ENCODE measurements around the gene BORCS6.

BORCS6 gene

DNA sequence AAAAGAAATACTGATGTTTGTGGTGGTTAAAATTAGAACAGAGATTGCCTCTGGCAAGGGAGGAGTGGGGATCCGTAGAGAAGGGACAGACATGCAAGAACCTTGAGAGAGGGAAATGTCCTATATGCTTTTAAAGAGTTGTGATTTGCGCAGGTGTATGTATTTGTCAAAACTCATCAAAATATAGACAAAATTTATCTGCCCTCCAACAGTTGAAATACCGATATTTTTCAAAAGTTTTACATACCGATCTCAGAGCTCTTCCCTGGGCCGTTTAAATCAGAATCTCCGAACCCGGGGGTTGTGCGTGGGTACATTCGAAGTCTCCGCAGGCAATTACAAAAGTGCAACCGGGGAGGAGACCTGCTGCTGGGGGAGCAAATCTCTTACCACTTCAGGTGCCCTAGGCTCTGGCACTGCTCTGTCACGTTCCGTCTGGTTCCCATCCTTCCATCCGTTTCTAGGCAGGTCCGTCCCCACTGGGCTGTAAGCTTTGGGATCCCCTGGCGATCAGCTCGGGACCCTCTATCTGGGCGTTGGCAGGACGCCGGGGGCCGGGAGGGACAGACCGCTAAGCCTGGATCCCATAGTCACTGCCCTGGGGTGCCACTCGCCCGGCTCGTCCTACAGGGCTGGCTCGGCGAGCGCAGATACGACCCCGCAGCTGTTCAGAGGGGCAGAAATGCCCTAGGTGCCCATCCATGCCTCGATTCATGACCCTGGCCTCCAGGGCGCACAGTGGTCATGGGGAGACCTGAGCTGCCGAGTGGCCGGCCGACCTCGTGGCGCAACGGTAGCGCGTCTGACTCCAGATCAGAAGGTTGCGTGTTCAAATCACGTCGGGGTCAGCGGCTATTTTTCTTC is 4.2 kb downstream of the BORCS6 start:
- in situ Hi-C loops (cut with MboI; ENCODE audit: low sequenced_read_pairs, unreplicated experiment), result no loop called here
- peak; percentile 82 for DNase-seq (ENCODE audit: low spot score)

DNA sequence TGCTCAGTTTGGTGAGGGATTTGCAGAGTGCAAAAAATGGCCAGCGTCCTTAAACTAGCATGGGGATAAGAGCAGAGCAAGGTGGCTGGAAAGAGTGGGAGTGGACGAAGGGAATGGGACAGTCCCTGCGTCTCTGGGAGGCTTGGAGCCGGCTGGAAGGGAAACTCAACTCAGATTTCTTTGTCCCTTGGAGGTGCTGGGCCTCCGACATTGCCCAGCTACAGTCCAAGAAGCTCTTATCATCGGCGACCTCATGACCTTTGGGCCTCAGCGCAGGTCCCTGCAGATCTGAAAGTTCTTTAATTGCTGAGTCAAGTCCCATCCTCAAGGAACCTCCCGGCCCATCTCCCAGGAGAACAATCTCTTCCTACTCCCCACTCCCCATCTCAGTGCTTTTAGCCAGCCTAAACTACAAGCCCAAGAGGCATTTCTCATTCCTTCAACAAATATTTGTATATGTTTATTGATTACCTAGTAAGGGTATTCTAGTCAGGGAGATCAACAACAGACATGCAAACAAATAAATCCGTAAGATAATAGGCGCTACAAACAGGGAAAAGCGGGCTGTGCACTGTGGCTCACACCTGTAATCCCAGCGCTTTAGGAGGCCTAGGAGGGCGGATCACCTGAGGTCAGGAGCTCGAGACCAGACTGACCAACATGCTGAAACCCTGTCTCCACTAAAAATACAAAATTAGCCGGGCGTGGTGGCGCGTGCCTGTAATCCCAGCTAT is 12.8 kb downstream of the BORCS6 start:
- DNase-seq (ENCODE audit: low spot score), result no peak
- in situ Hi-C loops (cut with MboI; ENCODE audit: low sequenced_read_pairs, unreplicated experiment), result no loop called here
- TF ChIP-seq, protein P1, sequence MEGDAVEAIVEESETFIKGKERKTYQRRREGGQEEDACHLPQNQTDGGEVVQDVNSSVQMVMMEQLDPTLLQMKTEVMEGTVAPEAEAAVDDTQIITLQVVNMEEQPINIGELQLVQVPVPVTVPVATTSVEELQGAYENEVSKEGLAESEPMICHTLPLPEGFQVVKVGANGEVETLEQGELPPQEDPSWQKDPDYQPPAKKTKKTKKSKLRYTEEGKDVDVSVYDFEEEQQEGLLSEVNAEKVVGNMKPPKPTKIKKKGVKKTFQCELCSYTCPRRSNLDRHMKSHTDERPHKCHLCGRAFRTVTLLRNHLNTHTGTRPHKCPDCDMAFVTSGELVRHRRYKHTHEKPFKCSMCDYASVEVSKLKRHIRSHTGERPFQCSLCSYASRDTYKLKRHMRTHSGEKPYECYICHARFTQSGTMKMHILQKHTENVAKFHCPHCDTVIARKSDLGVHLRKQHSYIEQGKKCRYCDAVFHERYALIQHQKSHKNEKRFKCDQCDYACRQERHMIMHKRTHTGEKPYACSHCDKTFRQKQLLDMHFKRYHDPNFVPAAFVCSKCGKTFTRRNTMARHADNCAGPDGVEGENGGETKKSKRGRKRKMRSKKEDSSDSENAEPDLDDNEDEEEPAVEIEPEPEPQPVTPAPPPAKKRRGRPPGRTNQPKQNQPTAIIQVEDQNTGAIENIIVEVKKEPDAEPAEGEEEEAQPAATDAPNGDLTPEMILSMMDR (IDR thresholded peaks at IDR 0.05; ENCODE audit: borderline replicate concordance, control extremely low read depth, extremely low read depth, insufficient read depth, missing control alignments), result no peak

More for the DNA sequence above, 4.2 kb downstream of the BORCS6 start:
- TF ChIP-seq, protein P1 (IDR thresholded peaks at IDR 0.05; ENCODE audit: borderline replicate concordance, control extremely low read depth, extremely low read depth, insufficient read depth, missing control alignments), result no peak

DNA sequence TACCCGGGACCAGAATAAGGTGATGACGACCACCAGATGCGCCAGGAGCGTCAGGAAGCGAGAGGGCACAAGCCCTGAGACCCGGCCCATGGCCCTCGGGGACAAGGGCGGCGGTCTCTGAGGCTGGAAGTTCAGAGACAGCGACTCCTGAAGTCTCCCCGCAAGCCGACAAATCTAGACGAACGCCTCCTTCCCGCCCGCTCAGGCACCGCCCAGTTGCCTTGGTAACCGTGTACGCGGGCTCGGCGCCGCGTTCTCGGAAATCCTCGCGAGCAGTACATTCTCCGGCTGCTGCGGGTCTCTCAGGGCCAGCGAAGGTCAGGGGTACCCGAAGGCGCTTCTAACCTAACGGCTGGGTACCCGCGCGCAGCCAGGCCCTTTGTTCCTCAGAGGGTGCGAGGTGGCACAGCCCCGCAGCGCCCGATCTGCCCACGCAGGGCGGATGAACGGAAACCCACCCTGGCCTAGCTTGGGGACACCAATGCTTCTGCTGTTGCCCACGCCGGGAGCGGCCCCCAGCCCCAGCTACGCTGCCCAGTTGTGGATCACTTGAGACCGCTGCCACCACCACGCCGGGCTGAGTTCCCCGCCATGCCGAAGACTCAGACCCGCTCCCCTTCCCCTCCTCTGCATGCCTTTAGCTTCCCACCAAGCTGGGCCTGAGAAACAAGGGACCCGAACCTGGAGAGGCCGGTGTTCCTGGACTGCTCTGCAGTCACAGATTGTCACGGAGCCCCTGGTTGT is 13.6 kb downstream of the BORCS6 start, which contains the start of gene TMEM107:
TMEM107 (minus strand) TSS at position 184 of the 744 bp plus-strand sequence; CDS start at position 90, 94 bp downstream.
- TF ChIP-seq, protein P1 (IDR thresholded peaks at IDR 0.05; ENCODE audit: borderline replicate concordance, control extremely low read depth, extremely low read depth, insufficient read depth, missing control alignments), result no peak
- peak; percentile 91 for DNase-seq (ENCODE audit: low spot score)
- in situ Hi-C loops (cut with MboI; ENCODE audit: low sequenced_read_pairs, unreplicated experiment), result no loop called here

DNA sequence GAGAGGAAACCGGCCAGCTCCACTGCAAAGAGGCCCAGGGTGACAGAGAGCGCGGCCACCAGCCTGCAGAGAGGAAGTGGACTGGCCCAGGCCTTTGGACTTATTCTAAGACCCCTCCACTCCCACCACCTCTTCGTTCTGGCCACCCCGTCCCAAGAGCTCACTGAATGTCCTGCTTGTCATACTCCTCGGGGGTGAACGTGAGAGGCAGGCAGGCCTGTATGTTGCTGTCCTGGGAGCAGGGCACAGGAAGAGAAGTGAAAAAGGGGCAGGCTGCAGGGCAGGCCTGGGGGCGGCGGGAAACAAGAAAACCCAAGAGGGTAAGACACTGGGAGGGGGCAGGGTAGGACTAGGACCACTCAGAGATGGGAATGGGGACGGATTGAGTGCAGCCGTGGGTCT is 14.2 kb downstream of the BORCS6 start:
- TF ChIP-seq, protein P1 (IDR thresholded peaks at IDR 0.05; ENCODE audit: borderline replicate concordance, control extremely low read depth, extremely low read depth, insufficient read depth, missing control alignments), result no peak
- no peak for DNase-seq (ENCODE audit: low spot score)
- in situ Hi-C loops (cut with MboI; ENCODE audit: low sequenced_read_pairs, unreplicated experiment), result no loop called here

DNA sequence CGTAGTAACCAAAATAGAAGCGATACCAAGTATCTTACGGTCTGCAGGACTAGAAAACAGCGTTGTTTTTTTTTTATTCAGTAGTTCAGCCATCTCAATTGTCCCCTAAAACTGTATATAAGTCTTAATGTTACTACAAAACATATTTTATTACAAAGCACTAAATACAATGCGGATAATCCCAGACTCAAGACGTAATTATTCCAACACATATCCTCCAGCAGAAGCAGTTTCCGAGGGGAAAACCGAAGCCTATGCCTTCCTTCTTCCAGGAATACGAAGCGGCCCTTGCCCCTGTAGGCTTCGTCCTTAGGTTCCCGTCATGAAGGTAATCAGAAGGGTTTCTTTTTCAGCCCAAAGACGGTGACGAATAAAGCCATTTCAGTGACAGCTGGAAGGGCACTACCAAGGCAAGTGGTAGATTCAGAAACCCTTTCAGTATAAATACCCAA is 16.1 kb downstream of the BORCS6 start:
- in situ Hi-C loops (cut with MboI; ENCODE audit: low sequenced_read_pairs, unreplicated experiment), result no loop called here
- no peak for DNase-seq (ENCODE audit: low spot score)
- TF ChIP-seq, protein P1 (IDR thresholded peaks at IDR 0.05; ENCODE audit: borderline replicate concordance, control extremely low read depth, extremely low read depth, insufficient read depth, missing control alignments), result no peak

Measured in GM13976 (cell line).